GM19099 (cell line): ENCODE measurements around the gene MGAT4A.
A peak's percentile ranks its signal among the peaks of the same experiment; 100 is the strongest.

ENCODE experiments used
- POLR2A ChIP-seq: IDR thresholded peaks from 3 replicates; pipeline ENCODE4 v1.6.1; 2011; ENCODE audit warnings: low read depth; ENCODE audit not compliant: insufficient read length; ENCODE audit errors: extremely low read depth

MGAT4A gene

DNA sequence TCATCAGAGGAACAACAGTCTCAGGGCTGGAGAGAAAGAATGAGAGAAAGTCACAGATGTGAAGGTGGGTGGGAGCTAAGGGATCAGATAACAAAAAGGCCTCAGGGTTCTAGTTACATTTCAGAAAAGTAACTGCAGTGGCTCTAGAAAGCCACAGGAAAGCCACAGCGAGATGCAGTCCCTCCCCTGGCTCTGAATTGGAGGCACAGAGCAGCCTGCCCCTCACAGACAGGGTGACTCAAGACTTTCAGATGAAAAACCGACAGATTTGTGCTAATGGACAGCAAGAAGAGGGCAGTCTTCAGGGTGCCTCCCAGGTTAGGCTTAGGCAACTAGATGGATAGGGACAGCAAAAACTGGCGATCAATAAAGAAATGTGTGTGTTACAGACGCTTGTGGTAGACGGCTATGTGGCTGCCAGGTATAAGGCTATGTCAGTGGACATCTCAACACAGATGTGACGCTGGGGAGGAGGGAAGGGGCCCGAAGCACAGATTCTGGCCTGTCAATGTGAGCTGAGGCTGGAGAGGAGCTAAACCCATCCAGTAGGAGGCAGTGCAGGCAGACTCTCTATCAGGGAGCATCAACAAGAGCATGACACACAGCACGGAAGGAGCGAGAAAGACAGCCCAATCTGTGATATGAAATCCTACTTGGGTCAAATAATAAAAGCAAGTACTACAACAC, 96.4 kb downstream of the MGAT4A start:
- no peak for TF ChIP-seq POLR2A

DNA sequence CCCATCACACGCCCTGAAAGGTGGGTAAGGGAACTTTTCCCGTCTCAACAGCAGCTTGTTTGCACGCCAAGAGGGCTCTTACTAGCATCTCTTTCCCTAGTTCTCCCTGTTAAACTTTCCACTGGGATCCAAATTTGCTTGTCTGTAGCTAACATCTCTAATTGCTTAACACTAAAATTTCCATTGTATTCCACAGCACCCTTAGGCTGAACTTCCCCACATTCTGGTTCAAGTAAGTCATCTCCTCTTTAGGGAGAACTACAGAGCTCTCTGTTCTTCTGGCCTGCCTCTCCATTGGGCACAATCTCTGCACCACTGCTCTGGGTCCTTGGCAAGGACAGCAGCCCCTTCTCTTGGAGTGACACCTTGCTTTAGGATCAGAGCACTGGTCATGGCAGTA, 98.6 kb downstream of the MGAT4A start:
- no peak for TF ChIP-seq POLR2A

GRCh38 chr2:98623657-98624056, 107.3 kb downstream of the MGAT4A start:
- no peak for TF ChIP-seq POLR2A

GRCh38 chr2:98617149-98617548, 113.8 kb downstream of the MGAT4A start:
- no peak for TF ChIP-seq POLR2A

DNA sequence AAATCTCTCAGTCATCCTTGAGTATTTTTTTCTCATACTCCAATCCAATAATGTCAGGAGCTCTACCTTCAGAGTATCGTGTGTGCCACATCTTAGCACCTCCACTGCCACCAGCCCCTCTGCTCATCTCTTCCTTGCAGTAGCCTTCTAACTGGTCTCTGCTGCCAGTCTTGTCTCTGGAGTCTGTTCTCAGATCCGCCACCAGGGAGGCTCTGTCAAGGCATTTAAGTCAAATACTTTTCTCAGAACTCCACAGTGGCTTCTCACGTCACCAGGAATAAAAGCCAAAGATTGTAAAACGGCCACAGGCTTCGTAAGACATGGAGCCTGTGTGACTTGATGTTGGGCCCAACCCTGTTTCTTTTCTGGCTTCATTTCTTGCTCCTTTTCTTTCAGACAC, 115.5 kb downstream of the MGAT4A start:
- TF ChIP-seq POLR2A: no peak

DNA sequence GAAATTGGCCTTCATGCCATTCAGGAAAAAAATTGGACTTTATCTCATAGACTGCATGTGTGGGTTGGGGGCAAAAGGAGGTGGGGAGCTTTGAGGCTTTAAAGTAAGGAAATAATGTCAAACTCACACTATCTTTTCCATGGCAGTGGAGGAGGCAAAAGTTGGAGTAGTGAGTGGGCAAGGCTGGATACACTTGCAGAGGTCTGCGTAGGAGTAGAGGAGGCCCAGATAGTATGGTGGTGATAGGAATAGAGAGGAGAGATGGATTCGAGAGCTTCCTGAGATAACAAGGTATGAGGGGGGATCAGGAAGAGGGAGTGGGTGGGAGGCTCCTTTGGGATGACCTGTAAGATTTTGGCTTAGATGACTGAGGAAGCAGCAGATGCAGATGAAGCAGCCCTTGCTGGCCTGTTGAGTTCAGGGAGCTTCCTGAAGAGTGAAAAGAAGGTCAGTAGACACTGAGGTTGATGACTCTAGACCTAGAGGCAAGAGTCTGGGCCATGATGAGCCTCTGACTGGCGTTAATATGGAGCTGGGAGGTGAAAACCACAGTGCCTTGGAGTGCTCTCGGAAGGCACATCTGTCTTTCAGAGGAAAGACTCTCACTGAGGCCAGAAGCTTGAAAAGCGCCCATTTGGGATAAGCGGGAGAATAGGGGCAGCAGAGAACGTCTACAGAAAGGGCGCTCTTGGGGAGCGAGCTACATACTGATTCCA, 116.8 kb downstream of the MGAT4A start:
- TF ChIP-seq POLR2A: no peak

DNA sequence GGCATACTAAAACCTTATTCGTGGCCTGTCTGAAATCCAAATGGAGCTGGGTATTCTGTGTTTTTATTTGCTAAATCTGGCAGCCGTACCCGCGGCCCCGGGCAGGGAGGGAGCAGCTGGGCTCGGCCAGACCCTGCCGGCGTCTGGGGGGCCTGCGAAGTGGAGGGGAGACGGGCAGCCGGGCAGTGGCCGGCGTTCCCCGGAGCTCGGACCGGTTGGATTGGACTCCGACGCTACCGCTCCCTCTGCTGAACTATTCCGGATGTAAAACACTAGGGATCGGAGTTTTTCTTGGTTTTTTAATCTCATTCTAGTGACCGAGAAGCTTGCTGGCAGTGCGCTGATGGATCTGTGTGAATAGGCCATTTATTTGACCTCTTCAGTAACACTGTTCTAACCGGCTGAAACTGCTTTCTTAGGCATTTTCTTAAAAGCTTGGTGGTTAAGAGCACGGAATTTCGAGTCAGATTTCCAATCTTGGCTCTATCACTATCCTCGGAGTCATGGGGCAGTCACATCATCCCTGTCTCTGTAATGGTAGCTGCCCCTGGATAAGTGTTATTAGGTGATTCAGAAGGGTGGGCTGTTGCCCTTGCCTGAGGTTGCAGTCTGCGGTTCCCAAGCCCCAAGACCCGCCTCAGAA, 121.8 kb downstream of the MGAT4A start:
- TF ChIP-seq POLR2A: no peak

GRCh38 chr2:98608116-98608961, 122.6 kb downstream of the MGAT4A start, which contains the start of the genes COA5 and UNC50:
TSS of gene COA5 (minus strand) at chr2:98608512. CDS start at chr2:98608405, 107 bp downstream.
TSS of gene UNC50 (plus strand) at chr2:98608589. CDS start at chr2:98609760, 1,171 bp downstream.
- peak; percentile 93 for TF ChIP-seq POLR2A

- no peak for TF ChIP-seq POLR2A
These were observed 123.2 kb downstream of the MGAT4A start for GRCh38 chr2:98607741-98608115.

DNA sequence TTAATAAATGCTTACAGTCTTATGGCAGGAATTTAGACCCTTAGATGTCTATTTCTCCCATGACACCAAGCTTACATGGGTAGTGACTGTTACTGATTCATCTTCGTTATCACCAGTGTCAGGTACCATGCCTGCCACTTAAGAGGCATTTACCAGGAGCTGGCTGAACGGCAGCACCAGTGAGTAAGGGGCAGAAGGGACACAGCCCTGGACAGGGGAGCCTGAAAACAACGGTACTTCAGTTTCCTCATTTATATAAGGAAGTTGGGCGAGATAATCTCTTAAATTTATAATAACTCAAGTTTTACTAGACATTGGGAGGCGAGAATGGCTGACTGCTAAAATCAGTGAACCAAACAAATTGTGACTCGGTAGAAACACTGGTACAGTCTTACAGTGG, 123.8 kb downstream of the MGAT4A start:
- no peak for TF ChIP-seq POLR2A

GRCh38 chr2:98606431-98606830, 124.5 kb downstream of the MGAT4A start:
- no peak for TF ChIP-seq POLR2A

GRCh38 chr2:98605076-98605475, 125.9 kb downstream of the MGAT4A start:
- no peak for TF ChIP-seq POLR2A

DNA sequence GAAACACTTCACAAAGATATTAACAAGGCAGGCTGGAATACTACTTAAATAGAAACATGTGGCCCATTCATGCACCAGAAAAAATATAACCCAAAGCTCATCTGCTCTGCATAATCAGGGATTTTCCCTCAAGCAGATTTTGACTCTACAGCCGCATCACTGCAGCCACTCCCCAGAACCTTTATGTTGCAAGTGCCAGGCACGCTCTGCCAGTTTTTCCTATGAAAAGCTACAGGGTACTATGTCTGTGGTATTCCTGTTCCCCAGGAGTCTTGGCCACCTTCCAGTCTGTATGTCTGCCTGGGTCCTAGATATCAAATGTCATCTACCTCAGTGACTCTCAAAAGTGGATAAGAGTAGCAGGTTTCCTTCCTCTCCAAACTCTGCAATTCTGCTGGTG, 126.4 kb downstream of the MGAT4A start:
- TF ChIP-seq POLR2A: no peak

- no peak for TF ChIP-seq POLR2A
These were observed 129.3 kb downstream of the MGAT4A start for GRCh38 chr2:98601532-98602132.
